Fibroblast of skin of left biceps (primary cell): ENCODE data around the gene ZNF280D.
"Not testable (repeated sequence)": the region's sequence is repeated elsewhere in the genome, so short reads cannot be mapped to it uniquely, and the experiment has no call there.

Experiments
- DNase-seq, 2 experiments: peaks; one replicate each; pipeline ENCODE4 v3.0.0-alpha.2; 2013; ENCODE audit warnings: low read depth in 2 of 2

ZNF280D gene, protein sequence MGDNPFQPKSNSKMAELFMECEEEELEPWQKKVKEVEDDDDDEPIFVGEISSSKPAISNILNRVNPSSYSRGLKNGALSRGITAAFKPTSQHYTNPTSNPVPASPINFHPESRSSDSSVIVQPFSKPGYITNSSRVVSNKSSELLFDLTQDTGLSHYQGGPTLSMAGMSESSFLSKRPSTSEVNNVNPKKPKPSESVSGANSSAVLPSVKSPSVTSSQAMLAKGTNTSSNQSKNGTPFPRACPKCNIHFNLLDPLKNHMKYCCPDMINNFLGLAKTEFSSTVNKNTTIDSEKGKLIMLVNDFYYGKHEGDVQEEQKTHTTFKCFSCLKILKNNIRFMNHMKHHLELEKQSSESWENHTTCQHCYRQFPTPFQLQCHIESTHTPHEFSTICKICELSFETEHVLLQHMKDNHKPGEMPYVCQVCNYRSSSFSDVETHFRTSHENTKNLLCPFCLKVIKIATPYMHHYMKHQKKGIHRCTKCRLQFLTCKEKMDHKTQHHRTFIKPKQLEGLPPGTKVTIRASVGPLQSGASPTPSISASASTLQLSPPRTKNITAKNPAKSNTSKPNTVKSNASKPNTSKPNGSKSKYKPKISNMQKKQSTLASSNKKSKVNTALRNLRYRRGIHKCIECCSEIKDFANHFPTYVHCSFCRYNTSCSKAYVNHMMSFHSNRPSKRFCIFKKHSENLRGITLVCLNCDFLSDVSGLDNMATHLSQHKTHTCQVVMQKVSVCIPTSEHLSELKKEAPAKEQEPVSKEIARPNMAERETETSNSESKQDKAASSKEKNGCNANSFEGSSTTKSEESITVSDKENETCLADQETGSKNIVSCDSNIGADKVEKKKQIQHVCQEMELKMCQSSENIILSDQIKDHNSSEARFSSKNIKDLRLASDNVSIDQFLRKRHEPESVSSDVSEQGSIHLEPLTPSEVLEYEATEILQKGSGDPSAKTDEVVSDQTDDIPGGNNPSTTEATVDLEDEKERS

DNA sequence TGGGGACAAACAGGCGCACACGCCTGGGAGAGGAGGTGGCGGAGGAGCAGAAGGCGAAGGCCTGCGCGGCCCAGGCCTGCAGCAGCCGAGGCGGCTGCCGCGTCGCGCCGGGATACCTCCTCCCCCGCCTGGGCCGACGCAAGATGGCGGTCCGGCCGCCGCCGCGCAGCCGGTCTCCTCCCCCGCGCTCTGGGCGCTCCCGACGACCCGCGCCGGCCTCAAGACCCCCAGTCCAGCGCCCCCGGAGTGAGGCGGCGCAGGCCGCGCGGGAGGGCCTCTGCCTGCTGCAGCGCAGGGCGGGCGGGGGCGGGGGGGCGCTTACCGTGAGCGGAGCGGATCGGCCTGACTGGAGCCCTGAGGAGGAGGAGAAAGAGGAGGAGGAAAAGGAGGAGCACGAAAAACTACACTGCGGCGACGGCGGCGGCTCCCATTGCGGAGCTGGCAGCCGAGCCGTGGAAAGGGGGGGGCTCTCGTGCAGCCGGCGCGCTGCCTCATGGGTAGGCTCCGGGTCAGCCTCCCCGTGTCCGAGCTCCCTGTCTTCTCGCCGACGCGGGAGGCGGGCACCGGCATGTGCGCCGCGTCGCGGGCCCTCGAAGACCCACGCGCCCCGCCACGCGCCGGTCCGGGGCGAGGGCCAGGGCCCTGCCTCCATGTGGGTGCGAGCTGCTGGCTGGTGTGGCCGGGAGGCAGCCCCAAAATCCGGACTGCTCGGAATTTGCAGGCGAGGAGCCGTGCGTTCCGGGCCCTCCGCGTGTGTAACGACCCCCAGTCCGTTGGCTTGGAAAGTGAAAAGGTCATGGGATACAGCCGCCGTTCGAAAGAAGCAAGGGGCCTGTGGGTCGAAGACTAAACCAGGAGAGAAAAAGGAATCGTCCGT lies at the start of gene ZNF280D:
ZNF280D (minus strand) TSS at position 374 of the 877 bp plus-strand sequence. CDS start 26,400 bp downstream, outside the sequence.
- peak; percentile 78 to 86 for DNase-seq

- no peak for DNase-seq
Measured at GRCh38 chr15:56782306-56782705, 49.0 kb upstream of the ZNF280D start.

DNA sequence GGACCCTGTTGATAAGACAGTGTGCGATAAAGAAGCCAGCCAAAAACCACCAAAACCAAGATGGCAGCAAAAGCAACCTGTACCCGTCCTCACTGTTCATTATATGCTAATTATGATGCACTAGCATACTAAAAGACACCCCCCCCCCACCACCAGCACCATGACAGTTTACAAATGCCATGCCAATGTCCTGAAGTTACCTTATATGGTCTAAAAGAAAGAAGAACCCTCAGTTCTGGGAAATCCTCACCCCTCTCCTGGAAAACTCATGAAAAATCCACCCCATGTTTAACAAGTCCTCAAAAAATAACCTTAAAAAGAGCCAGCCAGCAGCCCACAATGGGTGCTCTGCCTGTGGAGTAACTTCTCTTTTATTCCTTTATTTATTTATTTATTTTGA lies 48.4 kb upstream of the ZNF280D start:
- no peak for DNase-seq

- DNase-seq = not testable (repeated sequence)
Measured at GRCh38 chr15:56780102-56780725, 46.9 kb upstream of the ZNF280D start.

GRCh38 chr15:56779449-56779848 lies 46.1 kb upstream of the ZNF280D start:
- DNase-seq = not testable (repeated sequence)

GRCh38 chr15:56778761-56779160 lies 45.5 kb upstream of the ZNF280D start:
- DNase-seq = no peak

- no peak for DNase-seq
Measured at GRCh38 chr15:56776839-56777238, 43.5 kb upstream of the ZNF280D start.

DNA sequence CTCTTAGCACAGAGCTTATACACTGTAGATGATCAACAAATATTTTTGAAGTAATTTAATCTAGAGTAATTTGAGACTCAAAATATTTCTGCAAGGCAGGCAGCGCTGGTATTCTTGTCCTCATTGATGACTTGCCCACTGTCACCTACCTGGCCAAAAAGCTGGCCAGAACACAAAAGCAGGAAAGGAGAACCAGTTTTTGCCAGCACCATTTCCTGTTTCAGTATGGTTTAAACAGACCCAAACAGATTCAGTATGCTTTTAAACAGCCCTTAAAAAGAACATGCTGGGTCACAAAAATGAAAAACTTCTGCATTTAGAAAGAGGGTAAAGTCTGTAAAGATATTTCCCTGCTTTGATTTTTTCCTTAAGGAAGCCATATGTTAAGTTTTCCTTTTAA lies 42.3 kb upstream of the ZNF280D start:
- no peak for DNase-seq

GRCh38 chr15:56774356-56774755 lies 41.0 kb upstream of the ZNF280D start:
- DNase-seq = no peak

DNA sequence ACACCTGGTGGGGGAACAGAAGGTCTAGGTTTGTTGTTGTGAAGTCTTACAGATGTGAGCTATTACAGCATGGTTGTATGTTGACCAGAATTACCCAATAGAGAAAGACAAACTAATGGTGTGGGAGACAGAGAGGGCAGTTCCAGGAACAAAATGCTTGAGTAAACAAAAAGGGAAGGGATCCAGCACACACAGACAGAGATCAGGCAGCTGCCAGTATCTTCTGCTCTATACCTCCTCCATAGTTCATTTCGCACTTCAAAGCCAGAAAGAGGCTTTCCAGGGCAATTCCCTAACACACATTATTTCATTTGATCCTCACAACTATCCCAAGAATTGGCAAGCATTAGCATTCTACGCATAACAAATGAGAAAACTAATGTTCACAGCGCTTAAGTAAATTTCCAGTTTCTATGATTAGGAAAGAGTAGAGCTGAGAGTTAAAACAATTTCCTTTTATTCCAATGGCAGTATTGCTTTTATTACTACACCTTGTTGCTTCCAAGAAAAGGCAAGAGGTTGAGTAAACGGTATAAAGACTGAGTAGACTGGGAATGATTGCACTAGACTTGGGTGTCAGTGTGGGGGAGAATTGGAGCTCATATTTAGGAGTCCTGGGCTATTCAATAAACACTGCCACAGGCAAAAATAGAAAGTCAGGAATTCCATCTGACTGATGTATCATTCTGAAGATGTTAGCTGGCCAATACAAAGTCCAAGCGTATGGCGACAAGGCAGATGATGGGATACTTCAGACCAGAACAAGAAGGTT lies 39.7 kb upstream of the ZNF280D start:
- no peak for DNase-seq

DNA sequence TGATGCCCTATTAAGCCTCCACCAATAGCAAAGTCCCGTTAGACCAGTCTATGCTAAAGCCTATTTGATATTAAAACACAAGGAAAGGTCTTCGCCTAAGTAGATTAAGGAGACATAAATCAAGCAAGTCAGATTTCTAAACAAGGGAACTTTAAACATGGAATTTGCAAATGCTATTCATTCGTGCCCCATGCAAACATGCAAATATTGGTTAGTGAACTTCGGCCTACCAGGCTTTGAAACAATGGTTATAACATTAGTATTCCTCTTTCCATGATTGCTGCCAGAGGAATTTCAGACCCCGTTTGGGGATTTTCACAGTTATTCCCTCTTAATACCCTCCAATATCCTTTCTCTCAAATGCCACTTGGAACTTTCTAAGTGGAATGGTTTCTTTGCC lies 36.9 kb upstream of the ZNF280D start:
- DNase-seq = no peak

DNA sequence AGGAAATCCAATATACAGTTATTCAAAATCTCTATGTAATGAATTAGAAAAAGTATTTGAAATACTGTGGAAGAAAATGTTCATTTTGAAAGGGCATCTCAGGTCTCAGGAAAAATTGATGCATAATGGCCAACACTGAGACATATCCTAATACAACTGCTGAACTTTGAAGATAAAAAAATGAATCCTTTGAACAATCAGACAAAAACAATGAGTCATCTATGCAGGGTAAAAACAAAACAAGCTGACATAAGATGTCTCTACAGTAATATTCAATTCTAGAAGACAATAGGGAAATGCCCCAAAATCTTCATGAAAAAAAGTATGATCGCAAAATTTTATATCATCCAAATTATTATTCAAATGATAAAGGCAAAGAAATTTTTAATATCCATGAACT lies 34.0 kb upstream of the ZNF280D start:
- no peak for DNase-seq

DNA sequence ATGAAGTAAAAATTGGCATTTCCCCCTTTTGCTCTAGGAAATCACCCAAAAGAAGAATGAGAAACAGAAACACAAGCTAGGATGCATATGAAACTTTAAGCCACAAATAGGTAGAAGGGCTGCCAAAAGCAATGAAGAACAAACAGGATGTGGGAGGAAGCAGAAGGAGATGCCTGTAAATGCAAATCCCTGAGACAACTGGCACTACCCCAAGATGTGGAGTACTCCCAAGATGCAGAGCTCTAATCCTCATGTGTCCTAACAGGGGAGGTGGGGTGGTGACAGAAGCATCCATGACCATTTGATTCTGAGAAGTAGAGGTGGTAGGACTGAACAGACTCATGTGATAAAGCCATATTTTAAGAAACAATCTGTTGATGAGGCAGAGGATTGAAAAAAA lies 31.9 kb upstream of the ZNF280D start:
- DNase-seq = peak; percentile 71

- DNase-seq = no peak
Measured at GRCh38 chr15:56763141-56763895, 30.0 kb upstream of the ZNF280D start.

- peak in 1 of 2 experiments; percentile 28 for DNase-seq
Measured at GRCh38 chr15:56760186-56760585, 26.9 kb upstream of the ZNF280D start.

GRCh38 chr15:56759450-56759845 lies 26.1 kb upstream of the ZNF280D start:
- peak; percentile 91 to 93 for DNase-seq

DNA sequence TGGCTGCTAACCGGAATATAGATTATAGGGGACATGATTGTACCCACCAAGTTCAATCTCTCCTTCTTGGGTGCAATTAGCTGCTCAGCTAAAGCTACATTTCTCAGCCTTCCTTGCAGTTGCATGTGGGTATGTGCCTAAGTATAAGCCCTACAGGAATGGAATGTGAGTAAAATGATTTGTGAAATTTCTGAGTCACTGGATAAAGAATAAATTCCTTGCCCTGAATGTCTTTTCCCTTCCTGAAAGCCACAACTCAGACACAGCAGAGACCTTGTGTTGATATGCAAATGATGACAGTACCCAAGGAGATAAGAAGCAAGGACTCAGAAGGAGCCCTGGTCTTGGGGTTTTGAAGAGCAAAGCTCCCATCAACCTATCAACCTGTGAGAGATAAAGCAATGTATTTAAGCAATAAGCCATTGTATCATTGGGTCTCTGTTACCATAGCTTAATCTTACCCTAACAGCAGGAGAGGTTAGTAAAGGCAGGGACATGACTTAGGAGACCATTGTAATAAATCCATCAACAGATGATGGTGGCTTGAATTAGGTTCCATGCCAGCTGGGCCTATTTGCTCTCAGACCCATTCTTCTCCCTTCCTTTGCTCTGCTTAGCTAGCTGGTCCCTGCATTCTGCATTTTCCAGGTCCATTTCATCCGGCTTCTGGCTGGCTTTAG lies 25.6 kb upstream of the ZNF280D start:
- DNase-seq = peak; percentile 58

GRCh38 chr15:56757875-56758274 lies 24.6 kb upstream of the ZNF280D start:
- DNase-seq = no peak
